Activated CD4-positive, alpha-beta T cell treated with anti-CD3 and anti-CD28 coated beads for 1 hour (primary cell): ENCODE data around the gene CMTM5.
"Not testable (repeated sequence)": the region's sequence is repeated elsewhere in the genome, so short reads cannot be mapped to it uniquely, and the experiment has no call there.

Experiments
- DNase-seq: peaks from one replicate; pipeline ENCODE4 v3.0.0-alpha.2; 2020

Gene CMTM5

GRCh38 chr14:23400496-23401149 lies 23.8 kb downstream of the CMTM5 start:
- DNase-seq = not testable (repeated sequence)

GRCh38 chr14:23401291-23401690 lies 24.4 kb downstream of the CMTM5 start:
- no peak for DNase-seq

- no peak for DNase-seq
Observed at GRCh38 chr14:23402296-23403138, 25.7 kb downstream of the CMTM5 start.

- DNase-seq = no peak
Observed at GRCh38 chr14:23403139-23403438, 26.2 kb downstream of the CMTM5 start.

GRCh38 chr14:23403908-23404307 lies 27.1 kb downstream of the CMTM5 start:
- DNase-seq = no peak

GRCh38 chr14:23404331-23404900 lies 27.6 kb downstream of the CMTM5 start:
- DNase-seq = no peak

- DNase-seq = no peak
Observed at GRCh38 chr14:23405096-23405495, 28.2 kb downstream of the CMTM5 start.

- DNase-seq = no peak
Observed at GRCh38 chr14:23405516-23406025, 28.7 kb downstream of the CMTM5 start.

GRCh38 chr14:23406244-23406643 lies 29.4 kb downstream of the CMTM5 start:
- no peak for DNase-seq

- DNase-seq = no peak
Observed at GRCh38 chr14:23406725-23407355, 30.0 kb downstream of the CMTM5 start.

GRCh38 chr14:23407516-23408306 lies 30.9 kb downstream of the CMTM5 start, which contains the start of gene MYH6:
TSS of gene MYH6 (minus strand) at chr14:23408273. CDS start at chr14:23407223, 1,050 bp downstream.
- DNase-seq = no peak

- DNase-seq = no peak
Observed at GRCh38 chr14:23408307-23408630, 31.4 kb downstream of the CMTM5 start.

GRCh38 chr14:23409475-23409874 lies 32.6 kb downstream of the CMTM5 start:
- DNase-seq = no peak

GRCh38 chr14:23409966-23410635 lies 33.3 kb downstream of the CMTM5 start:
- DNase-seq = no peak

GRCh38 chr14:23411563-23412525 lies 35.0 kb downstream of the CMTM5 start:
- no peak for DNase-seq

GRCh38 chr14:23413681-23414080 lies 36.8 kb downstream of the CMTM5 start:
- no peak for DNase-seq

- DNase-seq = no peak
Observed at GRCh38 chr14:23414254-23414653, 37.4 kb downstream of the CMTM5 start.

- no peak for DNase-seq
Observed at GRCh38 chr14:23414906-23415820, 38.3 kb downstream of the CMTM5 start.
